ENCODE measurements around the gene TXNDC16. TPM values are rescaled to one million over a fixed set of nuclear protein-coding genes. Genes with fewer than 3 reads are reported as not detected.

TXNDC16 gene
- total RNA-seq, 2 donors from 2014 or later: 7.8 to 10.6 TPM

DNA sequence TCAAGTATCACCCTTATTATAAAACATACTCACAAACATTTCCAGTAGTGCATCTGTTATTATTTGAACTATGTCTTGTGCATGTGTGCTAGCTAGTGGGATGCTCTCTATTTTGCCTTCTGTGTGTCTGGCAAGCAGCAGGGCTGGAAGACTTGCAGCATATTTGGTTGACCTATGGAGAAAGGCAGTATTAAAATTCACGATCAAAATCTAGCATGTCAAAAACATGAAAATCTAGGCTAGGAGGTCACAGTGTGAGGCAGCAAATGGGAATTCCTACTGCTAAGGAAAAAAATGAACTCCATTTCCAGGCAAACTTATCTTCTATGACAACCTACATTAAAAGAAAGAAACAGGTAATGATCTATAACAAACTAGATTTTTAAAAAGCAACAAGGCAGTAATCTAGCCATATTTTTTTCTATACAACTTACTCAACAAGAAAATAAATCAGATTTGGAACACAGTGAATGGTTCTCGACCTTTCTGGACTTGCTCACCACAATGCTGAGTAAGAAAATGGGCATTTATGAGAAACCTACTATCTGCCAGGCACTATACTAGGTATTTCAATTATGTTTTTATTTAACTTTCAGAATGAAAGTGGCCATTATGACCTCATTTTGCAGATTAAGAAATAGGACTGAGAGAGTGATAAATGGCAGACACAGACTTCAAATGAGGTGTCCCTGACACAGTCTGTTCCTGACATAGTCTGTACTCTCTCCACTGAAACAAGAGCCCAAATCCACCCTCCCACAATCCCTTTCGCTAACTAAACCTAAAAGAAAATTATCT lies 96.8 kb downstream of the TXNDC16 start:
- TF ChIP-seq, protein P1, sequence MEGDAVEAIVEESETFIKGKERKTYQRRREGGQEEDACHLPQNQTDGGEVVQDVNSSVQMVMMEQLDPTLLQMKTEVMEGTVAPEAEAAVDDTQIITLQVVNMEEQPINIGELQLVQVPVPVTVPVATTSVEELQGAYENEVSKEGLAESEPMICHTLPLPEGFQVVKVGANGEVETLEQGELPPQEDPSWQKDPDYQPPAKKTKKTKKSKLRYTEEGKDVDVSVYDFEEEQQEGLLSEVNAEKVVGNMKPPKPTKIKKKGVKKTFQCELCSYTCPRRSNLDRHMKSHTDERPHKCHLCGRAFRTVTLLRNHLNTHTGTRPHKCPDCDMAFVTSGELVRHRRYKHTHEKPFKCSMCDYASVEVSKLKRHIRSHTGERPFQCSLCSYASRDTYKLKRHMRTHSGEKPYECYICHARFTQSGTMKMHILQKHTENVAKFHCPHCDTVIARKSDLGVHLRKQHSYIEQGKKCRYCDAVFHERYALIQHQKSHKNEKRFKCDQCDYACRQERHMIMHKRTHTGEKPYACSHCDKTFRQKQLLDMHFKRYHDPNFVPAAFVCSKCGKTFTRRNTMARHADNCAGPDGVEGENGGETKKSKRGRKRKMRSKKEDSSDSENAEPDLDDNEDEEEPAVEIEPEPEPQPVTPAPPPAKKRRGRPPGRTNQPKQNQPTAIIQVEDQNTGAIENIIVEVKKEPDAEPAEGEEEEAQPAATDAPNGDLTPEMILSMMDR (IDR thresholded peaks at IDR 0.05): no peak
- H3K4me3 ChIP-seq: no peak overlapping the region
- H3K27me3 ChIP-seq: no peaks in the 10 kb centered on the region
- H3K9ac ChIP-seq (ENCODE audit: low read depth in 2 of 2, low read length in 2 of 2): no peak overlapping the region
- intact Hi-C loops (cut with DNase I): no loop called here
- DNase-seq: no peak
- H3K27ac ChIP-seq: no peak overlapping the region
- H3K4me1 ChIP-seq: no peaks in the 10 kb centered on the region
- no peaks in the 10 kb centered on the region for H3K36me3 ChIP-seq
- no peaks in the 10 kb centered on the region for H3K9me3 ChIP-seq

DNA sequence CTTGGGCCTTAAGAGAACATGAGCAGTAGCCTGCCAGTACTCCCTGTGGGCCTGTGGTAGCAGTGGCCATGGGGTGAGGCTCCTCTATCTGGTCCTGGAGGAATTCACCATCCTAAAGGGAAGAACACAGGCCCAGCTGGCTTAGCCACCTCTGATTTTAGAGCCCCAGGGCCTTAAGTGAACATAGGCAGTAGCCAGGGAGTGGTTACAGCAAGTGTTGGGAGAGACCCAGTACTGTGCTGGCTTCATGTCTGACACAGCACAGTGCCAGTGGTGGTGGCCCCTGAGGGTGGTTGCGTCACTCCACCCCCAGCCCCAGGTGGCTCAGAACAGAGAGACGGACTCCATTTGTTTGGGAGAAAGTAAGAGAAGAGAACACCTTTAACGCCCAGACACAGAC lies 105.1 kb downstream of the TXNDC16 start:
- Histone ChIP-seq H3K36me3 (no peaks in the 10 kb centered on the region), H3K27ac (no peak overlapping the region), H3K4me3 (no peak overlapping the region), H3K9ac (ENCODE audit: low read depth in 2 of 2, low read length in 2 of 2) (no peak overlapping the region), H3K27me3 (no peaks in the 10 kb centered on the region), H3K4me1 (no peaks in the 10 kb centered on the region), H3K9me3 (no peaks in the 10 kb centered on the region)
- TF ChIP-seq, protein P1 (IDR thresholded peaks at IDR 0.05): no peak
- intact Hi-C loops (cut with DNase I): no loop called here
- DNase-seq: no peak

DNA sequence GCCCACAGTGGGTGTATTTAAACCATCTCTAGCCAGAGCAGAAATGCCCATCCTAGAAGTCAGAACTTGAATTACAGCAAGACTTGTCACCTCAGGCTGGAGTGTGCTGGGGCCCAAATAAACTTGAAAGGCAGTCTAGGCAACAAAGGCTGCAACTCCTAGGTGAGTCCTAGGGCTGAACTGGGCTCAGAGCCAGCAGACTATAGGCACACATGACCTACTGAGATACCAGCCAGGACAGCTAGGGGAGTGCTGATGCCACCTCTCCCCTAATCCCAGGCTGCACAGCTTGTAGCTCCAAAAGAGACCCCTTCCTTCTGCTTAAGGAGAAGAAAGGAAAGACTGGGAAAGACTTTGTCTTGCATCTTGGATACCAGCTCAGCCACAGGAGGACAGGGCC lies 106.0 kb downstream of the TXNDC16 start:
- H3K4me3 ChIP-seq: no peak overlapping the region
- intact Hi-C loops (cut with DNase I): no loop called here
- no peak overlapping the region for H3K27ac ChIP-seq
- H3K27me3 ChIP-seq: no peaks in the 10 kb centered on the region
- no peaks in the 10 kb centered on the region for H3K4me1 ChIP-seq
- no peak overlapping the region for H3K9ac ChIP-seq (ENCODE audit: low read depth in 2 of 2, low read length in 2 of 2)
- TF ChIP-seq, protein P1 (IDR thresholded peaks at IDR 0.05): no peak
- DNase-seq: peak; percentile 38
- no peaks in the 10 kb centered on the region for H3K36me3 ChIP-seq
- no peaks in the 10 kb centered on the region for H3K9me3 ChIP-seq

DNA sequence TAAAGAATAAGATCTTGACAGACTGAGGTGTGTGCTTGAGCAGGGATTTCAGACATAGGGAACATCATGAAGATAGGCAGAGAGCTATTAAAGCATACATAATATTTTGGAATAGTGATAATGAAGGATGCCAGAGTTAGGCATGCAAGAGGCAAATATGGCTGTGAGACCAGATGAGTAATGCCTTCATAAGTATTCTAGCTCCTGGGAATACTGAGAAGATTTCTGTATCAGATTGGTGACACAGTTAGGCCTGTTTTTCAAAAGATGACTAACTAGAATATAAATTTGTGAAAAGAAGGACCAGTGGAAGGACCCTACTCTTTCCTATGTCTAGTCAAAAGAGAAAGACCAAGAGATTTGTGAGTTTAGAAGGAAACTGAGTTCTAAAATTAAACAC lies 108.8 kb downstream of the TXNDC16 start:
- Histone ChIP-seq H3K36me3 (no peaks in the 10 kb centered on the region), H3K9me3 (no peaks in the 10 kb centered on the region), H3K4me1 (no peaks in the 10 kb centered on the region), H3K27ac (no peak overlapping the region), H3K4me3 (no peak overlapping the region), H3K27me3 (no peaks in the 10 kb centered on the region), H3K9ac (ENCODE audit: low read depth in 2 of 2, low read length in 2 of 2) (no peak overlapping the region)
- no peak for DNase-seq
- TF ChIP-seq, protein P1 (IDR thresholded peaks at IDR 0.05): no peak
- intact Hi-C loops (cut with DNase I): no loop called here

DNA sequence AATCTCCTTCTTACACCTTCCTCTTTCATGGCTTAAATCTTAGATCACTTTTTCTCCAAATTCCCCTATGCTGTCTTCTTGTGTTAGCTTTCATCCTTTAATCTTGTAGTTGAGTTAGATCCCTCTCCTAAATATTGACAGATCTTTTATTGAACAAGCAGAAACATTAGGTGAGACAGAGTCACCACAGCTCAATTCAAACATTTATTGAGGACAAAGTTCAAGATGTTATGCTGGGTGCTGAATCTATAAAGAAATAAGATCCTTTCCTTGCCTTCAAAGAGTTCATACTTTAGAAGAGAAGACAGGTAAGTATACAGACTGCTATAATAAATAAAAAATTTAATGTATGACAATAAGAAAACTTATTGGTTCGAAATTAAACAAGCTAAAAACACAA lies 109.7 kb downstream of the TXNDC16 start:
- H3K27me3 ChIP-seq: no peaks in the 10 kb centered on the region
- TF ChIP-seq, protein P1 (IDR thresholded peaks at IDR 0.05): no peak
- H3K9me3 ChIP-seq: no peaks in the 10 kb centered on the region
- no peak overlapping the region for H3K4me3 ChIP-seq
- no peaks in the 10 kb centered on the region for H3K36me3 ChIP-seq
- no peak overlapping the region for H3K9ac ChIP-seq (ENCODE audit: low read depth in 2 of 2, low read length in 2 of 2)
- intact Hi-C loops (cut with DNase I): no loop called here
- no peak overlapping the region for H3K27ac ChIP-seq
- DNase-seq: no peak
- no peaks in the 10 kb centered on the region for H3K4me1 ChIP-seq

All from colonic mucosa (tissue), 4 donors.